Retinal pigment epithelial cell (primary cell): ENCODE measurements around the gene KRT73.

Experiments used
- DNase-seq: peaks from one replicate; pipeline ENCODE4 v3.0.0-alpha.2; 2010; ENCODE audit warnings: low read depth
- H3K4me3 ChIP-seq: 2 replicates; pipeline ENCODE4 v1.5.1; 2011; ENCODE audit warnings: mild to moderate bottlenecking, low read length, control low read depth, moderate library complexity
- TF ChIP-seq, protein P1 (sequence below): conservative IDR thresholded peaks from 2 replicates; pipeline ENCODE4 v1.5.1; 2011; ENCODE audit warnings: low read depth, low read length, control low read depth, inconsistent platforms

Gene KRT73

GRCh38 chr12:52615208-52615868, 3.0 kb downstream of the KRT73 start:
- TF ChIP-seq, protein P1, sequence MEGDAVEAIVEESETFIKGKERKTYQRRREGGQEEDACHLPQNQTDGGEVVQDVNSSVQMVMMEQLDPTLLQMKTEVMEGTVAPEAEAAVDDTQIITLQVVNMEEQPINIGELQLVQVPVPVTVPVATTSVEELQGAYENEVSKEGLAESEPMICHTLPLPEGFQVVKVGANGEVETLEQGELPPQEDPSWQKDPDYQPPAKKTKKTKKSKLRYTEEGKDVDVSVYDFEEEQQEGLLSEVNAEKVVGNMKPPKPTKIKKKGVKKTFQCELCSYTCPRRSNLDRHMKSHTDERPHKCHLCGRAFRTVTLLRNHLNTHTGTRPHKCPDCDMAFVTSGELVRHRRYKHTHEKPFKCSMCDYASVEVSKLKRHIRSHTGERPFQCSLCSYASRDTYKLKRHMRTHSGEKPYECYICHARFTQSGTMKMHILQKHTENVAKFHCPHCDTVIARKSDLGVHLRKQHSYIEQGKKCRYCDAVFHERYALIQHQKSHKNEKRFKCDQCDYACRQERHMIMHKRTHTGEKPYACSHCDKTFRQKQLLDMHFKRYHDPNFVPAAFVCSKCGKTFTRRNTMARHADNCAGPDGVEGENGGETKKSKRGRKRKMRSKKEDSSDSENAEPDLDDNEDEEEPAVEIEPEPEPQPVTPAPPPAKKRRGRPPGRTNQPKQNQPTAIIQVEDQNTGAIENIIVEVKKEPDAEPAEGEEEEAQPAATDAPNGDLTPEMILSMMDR, result no peak
- DNase-seq, result no peak
- no peak overlapping the region for H3K4me3 ChIP-seq

- no peak for DNase-seq
- TF ChIP-seq, protein P1, result no peak
- H3K4me3 ChIP-seq, result no peak overlapping the region
Measured at GRCh38 chr12:52614381-52615207, 3.8 kb downstream of the KRT73 start.

DNA sequence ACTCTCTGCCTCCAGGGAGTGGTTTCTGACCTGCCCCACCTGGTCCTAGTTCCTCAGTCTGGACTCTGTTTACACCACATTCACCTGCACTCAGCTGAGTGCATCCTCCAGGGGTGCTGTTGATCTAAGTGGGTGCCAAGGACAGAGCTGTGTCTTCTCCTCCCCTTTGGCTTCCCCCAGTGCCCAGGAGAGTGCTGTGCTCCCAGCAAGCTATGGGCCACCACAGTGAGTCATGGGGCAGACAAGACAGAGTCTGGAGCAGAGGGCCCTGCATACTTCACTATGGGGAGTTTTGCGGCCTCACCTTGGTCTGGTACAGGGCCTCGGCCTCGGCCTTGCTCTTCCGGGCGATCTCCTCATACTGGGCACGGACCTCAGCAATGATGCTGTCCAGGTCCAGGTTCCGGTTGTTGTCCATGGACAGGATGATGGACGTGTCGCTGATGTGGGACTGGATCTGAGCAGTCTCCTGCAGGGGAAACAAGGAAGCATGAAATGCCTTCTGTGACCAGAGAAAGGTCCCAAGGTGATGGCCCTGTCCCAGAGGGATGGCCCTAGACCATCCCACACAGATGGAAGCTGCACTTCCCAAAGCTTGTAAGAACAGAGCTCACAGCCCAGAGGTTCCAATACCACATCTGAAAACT, 4.9 kb downstream of the KRT73 start:
- TF ChIP-seq, protein P1, result no peak
- no peak for DNase-seq
- H3K4me3 ChIP-seq, result no peak overlapping the region

DNA sequence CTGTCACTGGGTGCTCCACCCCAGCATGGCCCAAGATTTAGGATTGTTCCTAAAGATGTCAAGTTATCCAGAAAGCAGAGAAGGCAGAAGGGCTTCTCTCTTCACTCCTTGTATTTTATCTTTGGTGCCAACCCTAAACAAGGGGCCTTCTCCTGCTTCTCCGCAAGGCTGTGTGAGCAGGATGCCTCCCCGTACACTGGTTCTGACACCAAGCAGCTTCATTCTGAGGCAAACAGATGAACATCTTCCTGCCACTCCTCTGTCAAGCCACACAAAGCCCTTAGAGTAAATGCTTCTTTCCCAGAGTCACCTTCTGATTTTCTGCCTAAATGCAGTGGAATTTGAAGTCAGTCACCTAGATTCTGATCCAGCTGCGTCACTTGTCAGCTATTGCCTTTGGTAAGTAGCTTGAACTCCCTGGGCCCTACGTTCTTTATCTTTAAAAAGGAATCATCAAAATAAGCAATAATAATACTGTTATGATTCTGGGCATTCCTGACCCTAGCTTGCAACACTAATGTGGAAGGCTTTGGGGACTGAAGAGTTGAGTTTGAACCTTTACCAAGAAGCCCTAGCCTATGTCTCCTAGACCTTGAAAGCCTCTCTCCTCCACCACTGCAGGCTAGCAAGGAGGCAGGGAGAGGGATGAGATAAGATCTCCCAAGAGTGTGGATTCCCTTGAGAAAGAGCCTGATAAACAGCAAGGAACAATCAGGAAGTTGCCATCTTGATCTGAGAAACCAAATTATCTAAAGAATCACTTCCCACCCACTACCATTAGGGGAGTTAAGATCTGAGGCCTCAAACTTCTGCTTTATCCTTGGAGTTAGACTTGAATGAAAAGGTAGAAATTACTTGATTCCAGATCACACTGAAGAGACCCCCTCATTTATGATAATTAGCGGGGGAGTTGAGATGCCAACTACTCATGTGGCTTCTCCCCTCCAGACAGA, 5.7 kb downstream of the KRT73 start:
- H3K4me3 ChIP-seq, result no peak overlapping the region
- no peak for DNase-seq
- TF ChIP-seq, protein P1, result no peak

DNA sequence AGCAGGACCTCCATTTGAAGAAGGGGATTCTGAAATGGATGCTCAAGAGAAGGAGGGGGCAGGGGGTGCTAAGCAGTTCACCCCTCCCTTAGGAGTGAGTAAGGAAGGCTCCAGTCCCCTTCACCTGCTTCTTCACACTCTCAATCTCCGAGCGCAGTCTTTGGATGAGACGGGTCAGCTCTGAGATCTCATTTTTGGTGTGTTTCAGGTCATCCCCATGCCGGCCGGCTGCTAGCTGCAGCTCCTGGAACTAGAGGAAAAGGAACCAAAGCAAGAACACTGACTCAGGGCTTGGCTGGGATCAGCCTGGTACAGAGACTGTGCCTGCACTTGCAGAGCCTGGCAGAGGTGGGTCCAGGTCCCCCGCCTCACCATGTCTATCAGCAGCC, 7.3 kb downstream of the KRT73 start:
- DNase-seq, result no peak
- TF ChIP-seq, protein P1, result no peak
- H3K4me3 ChIP-seq, result no peak overlapping the region

DNA sequence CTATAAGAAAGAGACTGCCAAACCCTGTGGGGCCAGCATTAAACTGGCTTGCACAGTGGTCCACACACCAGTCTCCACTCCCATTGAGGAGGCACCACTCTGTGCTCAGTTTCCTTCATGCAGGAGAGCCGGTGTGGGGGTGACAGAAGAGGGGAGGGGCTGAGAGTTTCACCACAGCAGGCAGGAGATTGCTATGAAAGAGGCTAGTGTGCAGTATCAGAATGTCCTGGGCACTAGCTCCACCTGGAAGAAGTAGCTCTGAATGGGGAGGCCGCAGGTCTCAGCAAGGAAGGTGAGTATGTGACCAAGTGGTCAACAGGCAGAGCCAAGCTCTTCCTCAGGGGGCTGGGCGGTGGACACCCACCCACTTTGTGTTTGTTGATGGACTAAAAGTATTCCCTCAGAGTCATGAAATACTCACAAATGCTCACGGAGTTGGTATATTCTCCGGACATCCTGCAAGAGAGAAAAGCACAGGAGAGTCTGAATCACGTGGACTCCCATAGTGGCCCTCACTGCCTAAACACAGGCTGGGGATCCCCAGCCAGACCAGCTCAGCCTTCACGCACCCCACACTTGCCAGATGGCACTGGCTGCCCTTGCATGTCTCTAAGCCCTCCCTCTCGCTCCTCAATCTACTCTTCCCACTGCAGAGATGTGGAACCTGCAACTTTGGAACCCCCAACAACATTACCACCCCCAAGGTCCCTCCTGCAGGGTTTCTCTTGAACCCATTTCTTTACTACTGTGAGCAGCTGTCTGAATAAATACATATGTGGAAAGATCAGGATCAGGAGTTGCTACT, 9.3 kb downstream of the KRT73 start:
- no peak for DNase-seq
- no peak overlapping the region for H3K4me3 ChIP-seq
- TF ChIP-seq, protein P1, result no peak
